Measurements from ENCODE around the gene TENM4.

TENM4 gene

DNA sequence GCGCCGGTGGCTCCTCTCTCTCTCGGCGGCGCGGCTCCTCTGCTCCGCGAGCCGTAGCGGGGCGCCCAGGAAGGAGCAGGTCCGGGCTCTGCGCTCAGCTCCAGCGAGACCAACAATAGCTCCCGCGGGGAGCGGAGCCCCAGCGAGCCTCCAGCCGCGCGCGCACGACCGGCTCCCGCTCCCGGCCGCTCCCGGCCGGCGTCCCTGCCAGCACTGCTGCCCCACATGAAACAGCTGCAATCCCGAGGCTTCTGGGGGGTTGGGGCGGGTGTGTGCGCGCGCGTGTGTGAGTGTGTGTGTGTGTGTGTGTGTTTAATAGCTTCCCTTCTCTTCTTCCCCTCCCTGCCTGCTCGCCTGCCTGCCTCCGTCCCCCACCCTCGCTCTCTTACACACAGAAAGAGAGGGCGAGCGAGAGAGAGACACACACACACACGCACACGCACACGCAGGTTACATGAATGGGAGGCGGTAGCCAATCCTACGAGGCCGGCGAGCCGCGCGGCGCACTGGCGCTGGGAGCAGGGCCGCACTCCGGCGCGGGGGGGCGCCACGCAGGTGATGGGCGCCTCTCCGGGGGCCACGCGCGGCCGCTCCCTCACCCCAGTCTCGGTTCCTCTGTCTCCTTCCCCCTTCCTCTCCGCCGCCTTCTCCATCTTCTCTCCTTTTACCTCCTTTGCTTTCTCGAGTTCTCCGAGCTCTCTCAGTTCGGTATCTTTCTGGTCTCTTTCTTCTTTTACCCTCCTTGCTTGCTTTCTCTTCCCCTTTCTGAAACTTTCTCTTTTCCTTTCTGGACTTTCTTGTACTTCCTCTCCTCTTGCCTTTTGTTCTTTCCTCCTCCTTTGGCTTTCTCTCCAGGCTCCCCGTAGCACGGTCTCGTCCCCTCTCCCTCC is at the start of gene TENM4:
TSS of gene TENM4 (minus strand) at position 460 of the 890 bp plus-strand sequence. CDS start 371,086 bp downstream, outside the sequence.
- peak in 1 of 2 donors; percentile 14 for DNase-seq

DNA sequence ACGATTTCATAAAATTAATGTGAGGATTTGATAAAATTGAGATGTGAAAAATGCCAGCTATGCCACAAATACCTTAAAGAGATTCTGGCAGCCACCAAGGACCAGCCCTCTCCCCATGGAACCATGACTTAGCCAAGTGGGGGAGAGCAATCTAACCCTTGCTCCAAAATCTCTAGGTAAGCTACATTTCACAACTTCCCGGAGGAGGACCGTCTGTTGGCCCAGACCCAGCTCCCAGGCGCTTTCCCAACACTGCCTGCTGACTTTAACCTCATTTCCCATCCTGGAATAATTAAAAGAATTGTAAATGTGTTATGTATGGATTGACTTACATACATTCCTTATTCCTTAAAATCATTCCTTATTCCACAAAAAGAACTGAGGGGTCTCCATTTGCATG is 47.5 kb upstream of the TENM4 start:
- DNase-seq, result no peak

DNA sequence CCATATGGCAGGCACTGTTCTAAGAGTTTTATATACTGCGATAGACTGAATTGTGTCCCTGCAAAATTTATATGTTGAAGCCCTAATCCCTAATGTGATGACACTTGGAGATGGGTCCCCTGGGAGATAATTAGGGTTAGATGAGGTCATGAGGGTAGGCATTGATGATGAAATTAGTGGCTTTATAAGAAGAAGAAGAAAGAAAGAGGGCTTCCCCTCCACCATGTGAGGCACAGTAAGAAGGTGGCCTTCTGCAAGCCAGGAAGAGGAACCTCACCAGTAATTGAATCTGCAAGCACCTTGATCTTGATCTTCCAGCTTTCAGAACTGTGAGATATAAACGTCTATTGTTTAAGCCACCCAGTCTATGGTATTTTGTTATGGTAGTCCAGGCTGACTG is 46.6 kb upstream of the TENM4 start:
- DNase-seq, result peak in 1 of 2 donors; percentile 8

DNA sequence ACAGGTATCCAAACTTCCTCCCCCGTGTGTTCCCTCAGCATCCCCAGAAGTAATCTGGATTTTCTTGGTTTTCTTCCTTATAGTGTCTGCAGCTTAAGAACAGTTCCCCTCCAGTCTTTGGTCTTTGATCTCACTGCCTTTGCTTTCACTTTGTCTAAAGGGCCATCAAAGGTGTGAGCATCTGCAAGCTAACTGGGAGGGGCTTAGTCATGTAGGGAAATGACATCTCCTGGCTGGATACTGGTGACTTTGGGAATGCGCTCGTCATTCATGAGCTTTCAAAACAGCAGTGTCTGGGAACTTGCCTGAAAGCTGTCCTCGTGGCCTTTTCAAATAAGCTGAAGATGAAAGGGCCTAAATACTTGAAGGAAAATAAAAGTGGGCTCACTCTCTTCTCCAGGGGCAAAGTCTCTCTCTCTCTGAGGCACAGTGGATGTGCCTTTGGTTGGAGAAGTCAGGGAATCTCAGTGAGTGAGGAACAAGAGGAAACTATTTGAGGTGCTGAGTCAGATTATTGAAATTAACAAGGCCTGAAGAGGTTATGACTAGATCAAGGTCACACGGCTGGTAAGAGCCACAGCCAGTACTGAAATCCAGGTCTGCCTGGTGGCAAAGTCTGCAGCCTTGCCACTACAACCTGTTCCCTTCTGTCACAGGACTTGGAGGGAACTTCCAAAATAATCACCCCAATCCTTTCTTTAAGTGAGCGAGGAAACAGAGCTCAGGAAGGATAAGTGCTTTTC is 45.6 kb upstream of the TENM4 start:
- DNase-seq, result no peak

DNA sequence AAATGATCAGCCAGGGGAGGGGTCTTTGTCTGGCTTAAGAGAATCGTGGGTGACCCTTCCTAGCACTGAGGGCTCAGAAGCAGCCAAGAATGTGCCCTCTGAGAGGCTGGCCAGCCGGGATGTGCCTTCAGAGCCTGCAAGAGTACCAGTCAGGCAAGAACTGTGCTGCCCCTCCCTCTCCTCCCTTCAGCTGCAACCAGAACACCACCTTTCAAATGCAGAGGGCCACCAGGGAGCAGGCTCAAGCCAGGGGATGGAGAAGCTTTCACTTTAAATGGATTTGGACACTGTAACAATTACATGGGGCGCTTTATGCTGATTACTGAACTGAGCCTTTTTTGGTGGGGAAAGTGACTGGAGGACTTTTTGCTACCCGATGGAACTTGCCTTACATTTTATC is 44.9 kb upstream of the TENM4 start:
- DNase-seq, result no peak

DNA sequence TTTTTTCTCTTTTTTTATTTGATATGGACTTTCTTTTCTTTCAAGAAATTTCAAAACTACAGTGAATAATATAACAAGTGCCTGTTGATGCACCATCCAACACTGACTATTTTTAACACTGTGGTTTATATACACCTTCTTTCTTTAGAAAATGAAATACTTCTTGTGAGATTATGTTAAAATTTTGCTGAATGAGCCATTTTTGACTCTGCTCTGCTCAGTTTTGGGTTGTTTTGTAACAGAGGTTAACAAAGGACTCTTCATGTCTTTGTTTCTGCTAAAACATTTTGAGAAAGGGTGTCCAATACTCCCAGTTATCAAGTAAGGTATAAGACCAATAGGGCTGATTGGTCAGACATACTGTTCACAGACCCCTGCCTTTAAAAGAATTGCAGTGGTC is 44.0 kb upstream of the TENM4 start:
- DNase-seq, result no peak

DNA sequence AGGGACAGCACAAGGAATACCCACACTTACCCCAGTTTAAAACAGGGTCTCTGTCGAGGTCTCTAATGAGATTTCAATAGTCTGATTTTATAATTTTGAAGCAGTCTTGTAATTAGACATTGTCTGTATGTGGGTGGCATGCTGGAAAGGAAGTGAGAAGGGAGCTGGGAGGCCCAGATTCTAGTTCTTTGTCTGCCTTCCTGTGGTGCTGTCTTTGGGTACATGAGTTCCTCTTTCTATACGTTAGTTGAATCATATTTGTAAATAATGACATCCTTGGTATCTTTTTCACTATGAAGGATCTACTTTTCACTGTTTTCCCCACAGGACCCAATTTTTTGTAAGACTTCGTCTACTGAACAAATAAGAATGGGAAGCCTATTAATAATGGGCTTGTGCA is 42.0 kb upstream of the TENM4 start:
- peak; percentile 33 to 40 for DNase-seq

DNA sequence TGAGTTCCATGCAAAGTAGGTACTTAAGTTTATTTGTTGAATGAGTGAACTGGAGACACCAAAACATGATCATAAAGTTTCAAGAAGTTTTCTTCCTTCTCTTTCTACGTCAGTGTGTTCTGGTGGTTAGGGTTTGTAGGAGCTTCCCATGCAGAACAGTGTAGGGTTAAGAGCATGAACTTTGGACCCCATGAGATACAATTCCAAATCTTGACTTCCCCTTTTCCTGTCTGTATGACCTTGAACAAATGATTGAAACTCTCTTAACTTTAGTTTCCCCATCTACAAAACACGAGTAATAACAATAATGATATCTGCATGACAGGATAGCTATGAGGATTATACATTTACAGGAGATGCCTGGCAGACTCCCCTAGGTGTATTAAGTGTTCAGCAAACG is 41.0 kb upstream of the TENM4 start:
- DNase-seq, result no peak

DNA sequence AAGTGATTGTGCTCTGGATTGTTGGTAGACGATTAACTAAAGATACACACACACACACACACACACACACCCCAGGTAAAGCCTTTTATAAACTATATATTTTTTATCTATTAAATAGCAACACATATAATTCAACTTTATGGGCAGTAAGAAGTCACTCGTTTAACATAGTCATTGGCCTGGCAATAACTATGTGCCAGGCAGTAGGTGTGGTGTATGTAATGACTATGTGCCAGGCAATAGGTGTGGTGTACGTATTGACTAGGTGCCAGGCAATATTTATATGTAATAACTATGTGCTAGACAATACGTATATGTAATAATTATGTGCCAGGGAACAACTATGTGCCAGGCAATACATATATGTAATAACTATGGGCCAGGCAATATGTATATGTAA is 40.0 kb upstream of the TENM4 start:
- no peak for DNase-seq

DNA sequence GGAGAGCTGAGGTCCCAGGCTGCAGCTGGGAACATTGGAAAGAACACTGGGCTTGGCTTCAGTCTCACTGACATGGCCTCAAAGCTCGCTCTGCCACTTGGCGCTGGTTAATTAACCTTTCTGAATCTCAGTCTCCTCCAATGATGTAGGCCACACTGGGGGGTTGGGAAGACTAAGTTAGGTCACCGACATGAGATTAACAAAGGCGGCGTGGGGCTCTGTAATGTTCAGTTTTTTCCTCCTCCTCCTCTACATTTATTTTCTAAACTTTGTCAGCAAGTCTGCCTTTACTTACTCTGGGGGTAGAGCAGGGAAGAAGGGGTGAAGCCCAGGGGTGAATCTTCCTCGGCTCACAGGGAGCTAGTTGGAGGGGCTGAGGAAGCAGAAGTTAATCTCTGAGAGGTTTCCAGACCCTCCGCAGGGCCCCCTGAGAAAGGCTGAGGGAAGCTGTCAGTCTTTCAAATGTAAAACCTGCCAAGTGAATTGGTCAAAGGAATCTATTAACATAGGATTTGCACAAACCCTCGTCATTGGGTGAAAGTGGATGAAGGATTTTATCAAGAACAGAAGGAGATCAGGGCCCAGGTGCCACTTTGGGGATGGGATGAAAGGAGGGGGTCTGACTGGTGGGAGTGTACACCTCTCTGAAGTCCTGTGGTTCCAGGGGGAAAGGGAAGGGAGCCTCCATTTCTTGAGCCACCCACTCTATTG is 32.1 kb upstream of the TENM4 start:
- DNase-seq, result no peak

DNA sequence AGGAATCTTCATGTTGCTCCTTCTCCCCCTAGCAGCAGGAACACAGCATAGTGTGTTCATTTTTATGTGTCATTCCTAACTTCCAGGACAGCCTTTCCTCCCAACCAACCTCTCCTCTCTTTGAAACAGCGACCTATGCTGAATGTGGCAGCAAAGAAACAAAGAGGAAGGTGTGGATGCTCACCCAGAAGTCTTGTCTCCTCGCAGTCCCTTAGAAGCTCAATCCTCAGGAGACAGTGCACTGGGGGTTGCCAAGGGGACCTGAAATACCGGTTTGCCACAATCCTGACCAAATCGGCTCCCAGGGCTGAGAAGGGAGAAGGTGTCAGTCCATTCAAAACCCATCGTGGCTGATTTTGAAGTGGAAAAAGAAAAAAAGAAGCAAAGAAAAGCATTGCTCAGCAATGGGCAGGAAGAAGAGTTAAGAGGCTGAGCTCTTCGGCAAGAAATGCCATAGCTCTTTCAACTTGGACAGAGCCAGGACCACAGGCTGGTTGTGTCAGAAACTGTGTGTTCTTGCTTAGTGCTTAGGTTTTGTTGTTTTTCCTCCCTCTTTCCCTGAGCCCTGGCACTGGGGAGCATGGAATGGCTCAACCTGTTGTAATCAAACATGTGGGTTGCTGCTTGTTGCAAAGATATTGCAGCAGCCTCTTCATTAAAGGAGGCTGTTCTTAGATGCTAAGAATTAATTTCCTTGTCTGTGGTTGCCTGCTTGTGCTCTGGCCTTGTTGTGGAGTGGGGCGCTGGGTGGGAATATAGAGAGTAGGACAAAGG is 30.4 kb upstream of the TENM4 start:
- no peak for DNase-seq

DNA sequence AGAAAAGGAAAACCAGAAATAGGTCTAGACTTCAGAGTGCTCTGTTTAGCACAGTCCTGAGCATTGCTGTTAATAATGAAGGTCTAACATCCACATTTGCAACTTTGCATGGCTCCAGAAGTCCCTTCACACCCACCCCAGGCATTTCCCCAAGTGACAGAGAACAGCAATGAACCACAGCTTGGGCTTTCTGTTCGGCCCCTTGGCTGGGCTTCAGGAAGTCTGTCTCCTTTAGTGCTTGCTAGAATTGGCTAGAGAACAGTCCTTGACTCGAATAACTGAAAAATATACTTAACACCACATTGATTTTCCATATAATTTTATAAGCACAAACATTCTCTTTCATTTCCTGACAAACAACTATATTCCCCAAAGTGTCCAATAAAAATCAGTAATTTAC is 29.3 kb upstream of the TENM4 start:
- DNase-seq, result no peak

DNA sequence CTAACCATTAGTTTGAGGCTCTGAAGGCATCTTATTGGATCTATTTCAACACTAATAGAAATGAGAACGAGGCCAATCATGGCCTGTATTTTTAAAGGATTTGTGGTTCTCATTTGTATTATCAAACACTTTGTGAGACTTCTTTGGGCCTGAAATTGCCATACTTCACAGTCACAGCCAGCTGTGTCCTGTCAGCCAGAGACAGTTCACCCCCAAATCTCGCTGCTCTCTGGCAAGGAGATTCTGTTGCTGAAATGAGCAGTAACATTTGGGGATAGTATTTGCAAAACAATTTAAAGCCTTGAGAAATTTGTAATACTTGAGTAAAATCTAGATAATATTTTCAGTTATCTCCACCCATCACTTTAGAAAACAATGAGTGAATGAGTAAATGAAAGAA is 26.9 kb upstream of the TENM4 start:
- DNase-seq, result no peak

DNA sequence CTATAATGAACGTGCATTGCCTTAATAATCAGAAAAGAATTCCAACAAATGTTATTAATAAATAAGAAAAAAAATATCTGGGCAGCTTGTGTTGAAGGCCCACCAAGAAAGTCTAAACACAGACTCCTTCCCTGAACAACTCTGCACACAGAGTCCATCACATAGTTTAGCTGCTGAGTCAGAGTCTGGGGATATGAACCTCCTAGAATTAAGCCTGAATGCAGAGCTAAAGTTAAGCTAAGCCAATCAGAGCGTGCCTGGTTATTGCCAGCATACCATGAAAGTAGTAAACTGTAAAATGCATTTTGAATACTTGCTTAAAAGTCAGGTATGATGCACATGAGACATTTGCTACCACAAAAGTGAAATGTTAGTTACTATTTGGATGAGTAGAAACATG is 25.6 kb upstream of the TENM4 start:
- DNase-seq, result no peak

DNA sequence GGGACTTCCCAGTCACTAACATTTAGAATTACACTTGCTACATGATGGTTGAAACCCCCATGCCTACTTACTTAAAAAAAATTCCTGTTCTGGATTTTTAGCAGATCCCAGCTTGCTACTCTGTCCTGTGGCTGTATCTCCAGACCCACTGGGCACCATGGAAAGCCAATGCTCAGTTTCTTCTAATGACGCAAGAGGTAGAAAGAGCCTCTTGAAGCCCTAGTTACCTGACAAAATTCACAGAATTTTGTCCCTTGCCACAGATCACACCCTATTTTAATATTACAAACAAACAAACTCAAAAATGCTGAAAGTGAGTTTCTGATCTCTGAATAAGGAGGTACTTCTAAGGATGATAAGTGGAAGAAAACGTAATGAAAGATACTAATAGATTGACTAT is 24.3 kb upstream of the TENM4 start:
- no peak for DNase-seq

DNA sequence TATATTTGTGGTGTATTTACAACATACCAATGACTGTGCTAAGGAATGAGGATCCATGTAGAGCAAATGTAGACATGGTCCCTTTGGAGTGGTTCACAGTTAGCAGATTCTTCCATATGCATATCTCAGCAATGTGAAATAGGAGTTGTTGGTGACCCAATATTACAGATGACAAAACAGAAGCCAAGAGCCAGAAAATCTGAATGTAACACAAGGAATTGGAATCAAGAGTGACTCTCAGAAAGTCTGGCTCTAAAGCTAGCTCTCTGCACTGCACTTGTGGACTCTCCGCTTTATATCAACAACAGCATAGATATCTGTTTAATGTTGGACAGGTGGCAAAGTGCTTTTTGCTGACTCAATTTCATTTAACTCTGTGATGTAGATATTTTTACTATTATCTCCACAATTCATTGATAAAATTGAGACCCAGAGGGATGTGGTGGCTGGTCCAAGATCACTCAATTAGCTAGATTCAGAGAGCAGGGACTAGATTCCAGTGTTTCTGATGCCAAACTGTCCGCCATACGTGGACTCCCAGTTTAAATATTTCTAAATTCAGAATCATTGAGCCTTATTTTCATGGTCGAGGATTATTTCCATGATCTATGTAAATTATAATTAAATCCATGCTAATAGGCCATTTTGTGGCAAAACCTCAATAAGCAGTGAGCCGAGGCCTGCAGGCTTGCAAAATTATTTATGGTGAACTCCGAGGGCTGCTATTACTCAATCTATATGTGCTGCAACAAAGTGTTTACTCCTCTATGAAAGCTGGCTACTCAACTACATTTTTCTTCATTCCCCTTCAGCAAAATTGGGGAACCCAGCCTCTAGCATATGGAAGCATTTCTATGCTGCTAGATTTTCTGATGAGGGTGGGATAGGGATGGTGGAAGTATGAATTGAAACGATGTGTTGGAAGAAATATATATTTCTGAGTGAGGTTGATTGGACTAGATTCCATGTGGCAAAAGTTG is 21.1 kb upstream of the TENM4 start:
- DNase-seq, result no peak

DNA sequence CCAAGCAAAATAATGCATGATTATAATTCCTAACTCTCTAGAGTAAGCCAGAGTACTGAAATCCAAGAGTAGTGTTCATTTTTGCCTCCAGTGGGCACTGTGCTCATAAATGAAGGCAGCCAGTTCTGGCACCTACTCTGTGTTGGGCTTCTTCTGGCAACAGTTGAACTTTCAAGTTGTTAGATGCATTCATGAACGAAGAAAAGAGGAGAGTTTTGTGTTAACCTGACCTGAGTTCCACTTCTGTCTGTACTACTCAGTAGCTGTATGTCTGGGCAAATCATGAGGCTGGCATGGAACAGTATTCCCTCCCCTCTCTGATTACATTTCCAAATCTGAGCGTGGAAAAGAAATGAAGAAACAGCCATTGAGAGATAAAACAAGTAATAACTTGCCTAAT is 20.3 kb upstream of the TENM4 start:
- DNase-seq, result peak in 1 of 2 donors; percentile 10

DNA sequence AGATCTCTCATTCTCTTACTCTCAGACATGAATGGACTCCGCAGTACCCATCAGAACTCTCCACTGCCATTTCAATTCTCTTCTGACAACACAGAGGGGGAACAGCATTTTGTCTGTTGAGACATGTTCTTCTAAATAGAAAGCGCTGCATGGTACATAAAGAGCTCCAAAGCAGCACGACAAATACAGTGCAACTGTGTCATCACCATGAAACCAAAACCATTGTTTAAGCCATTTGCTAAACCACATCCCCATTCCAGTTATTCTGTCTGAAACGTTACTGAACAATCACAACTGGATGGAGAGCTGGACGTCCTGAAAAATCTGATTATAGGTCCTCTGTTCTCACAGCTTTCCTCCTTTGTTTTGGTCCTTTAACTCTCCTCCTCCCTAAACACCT is 17.9 kb upstream of the TENM4 start:
- DNase-seq, result no peak

DNA sequence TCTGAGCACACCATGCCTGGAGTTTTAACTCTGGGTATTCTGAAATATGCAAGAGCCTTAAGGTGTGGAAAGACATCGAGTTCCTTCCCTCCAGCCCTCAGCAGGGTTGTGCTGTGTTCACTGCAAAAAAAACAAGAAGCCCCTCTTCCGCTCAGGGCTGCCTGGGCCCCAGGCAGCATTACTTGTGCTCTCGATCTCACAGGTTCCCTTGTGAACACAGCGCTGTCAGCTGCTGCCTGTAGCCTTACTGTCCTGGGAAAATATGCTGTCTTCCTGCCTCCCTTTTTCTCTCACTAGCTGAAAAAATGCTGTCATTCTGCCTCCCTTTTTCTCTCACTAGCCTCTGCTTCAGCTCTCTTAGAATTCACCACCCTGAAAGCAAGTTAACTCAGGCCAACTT is 15.7 kb upstream of the TENM4 start:
- DNase-seq, result no peak

DNA sequence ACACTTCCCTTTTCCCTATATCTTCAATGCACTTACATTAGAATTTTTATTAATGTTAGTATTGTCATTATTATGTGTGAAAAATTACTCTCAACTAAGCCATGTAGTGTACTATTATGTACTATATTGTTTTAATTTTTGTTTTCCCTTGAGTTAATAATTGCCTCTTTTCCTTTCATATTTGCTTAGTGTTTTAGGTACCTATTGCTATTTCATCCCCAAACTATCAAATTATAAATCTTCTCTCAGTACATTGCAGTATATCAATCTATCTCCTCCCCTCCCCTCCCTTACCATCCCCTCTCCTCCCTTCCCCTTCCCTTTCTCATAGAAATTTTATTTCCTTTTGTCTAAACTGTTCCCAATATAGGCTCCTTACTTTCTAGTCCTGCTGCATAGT is 12.8 kb upstream of the TENM4 start:
- DNase-seq, result no peak

DNA sequence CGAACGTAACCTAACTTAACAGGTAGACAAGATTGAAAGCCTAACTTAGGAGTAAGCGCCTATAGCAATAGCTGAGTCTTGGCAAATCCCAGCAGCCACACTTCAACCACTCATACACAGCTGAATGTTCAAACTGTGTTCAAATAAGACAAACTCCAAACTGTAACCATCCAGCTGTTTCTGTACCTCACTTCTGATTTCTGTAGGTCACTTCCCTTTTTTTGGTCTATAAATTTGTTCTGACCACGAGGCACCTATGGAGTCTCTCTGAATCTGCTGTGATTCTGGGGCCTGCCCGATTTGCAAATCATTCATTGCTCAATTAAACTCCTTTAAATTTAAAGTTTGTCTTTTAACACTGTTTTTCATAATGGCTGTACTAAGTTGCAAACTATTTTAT is 8.2 kb upstream of the TENM4 start:
- no peak for DNase-seq

Measured in inflammatory macrophage treated with lipopolysaccharide for 1 hour (primary cell).